ENCODE results near the gene BPIFB3. TPM values are rescaled to one million over a fixed set of nuclear protein-coding genes. Genes with fewer than 3 reads are reported as not detected.

BPIFB3 gene
- total and polyA plus RNA-seq, 2 of the 13 experiments (the other 11 are each of a cell fraction or from before 2014, with no cell fraction given): 0.09 TPM; not detected in 1

DNA sequence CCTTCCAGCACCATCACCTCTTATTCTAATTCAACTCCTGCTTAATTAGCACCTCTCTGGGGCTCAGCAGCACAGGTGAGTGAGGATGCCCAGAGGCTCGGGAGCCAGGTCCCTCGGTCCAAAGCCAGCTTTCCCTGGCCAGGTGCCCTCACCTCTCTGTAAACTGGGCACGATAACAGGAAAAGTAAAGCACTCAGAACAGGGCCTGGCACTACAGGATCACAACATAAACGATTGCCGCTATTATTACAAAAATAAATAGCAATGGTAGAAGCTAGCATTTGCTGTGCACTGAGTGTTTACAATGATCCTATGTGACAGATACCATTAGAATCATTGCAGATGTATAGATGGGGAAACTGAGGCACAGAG is 43.6 kb upstream of the BPIFB3 start (continued):
- TF ChIP-seq, protein P1, sequence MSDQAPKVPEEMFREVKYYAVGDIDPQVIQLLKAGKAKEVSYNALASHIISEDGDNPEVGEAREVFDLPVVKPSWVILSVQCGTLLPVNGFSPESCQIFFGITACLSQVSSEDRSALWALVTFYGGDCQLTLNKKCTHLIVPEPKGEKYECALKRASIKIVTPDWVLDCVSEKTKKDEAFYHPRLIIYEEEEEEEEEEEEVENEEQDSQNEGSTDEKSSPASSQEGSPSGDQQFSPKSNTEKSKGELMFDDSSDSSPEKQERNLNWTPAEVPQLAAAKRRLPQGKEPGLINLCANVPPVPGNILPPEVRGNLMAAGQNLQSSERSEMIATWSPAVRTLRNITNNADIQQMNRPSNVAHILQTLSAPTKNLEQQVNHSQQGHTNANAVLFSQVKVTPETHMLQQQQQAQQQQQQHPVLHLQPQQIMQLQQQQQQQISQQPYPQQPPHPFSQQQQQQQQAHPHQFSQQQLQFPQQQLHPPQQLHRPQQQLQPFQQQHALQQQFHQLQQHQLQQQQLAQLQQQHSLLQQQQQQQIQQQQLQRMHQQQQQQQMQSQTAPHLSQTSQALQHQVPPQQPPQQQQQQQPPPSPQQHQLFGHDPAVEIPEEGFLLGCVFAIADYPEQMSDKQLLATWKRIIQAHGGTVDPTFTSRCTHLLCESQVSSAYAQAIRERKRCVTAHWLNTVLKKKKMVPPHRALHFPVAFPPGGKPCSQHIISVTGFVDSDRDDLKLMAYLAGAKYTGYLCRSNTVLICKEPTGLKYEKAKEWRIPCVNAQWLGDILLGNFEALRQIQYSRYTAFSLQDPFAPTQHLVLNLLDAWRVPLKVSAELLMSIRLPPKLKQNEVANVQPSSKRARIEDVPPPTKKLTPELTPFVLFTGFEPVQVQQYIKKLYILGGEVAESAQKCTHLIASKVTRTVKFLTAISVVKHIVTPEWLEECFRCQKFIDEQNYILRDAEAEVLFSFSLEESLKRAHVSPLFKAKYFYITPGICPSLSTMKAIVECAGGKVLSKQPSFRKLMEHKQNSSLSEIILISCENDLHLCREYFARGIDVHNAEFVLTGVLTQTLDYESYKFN (CRISPR knock-in tag; conservative IDR thresholded peaks at IDR 0.05): no peak
- no peak for TF ChIP-seq ZNF776 (CRISPR knock-in tag; IDR thresholded peaks at IDR 0.05)
- peak; percentile 8; the same call in 1 of the 2 replicates for TF ChIP-seq ZNF33B (CRISPR knock-in tag; IDR thresholded peaks at IDR 0.05)
- TF ChIP-seq ZFP37 (CRISPR knock-in tag; IDR thresholded peaks at IDR 0.05; ENCODE audit: borderline replicate concordance): no peak; the same call in 1 of the 2 replicates
- TF ChIP-seq, protein P2, sequence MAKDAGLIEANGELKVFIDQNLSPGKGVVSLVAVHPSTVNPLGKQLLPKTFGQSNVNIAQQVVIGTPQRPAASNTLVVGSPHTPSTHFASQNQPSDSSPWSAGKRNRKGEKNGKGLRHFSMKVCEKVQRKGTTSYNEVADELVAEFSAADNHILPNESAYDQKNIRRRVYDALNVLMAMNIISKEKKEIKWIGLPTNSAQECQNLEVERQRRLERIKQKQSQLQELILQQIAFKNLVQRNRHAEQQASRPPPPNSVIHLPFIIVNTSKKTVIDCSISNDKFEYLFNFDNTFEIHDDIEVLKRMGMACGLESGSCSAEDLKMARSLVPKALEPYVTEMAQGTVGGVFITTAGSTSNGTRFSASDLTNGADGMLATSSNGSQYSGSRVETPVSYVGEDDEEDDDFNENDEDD (CRISPR knock-in tag; IDR thresholded peaks at IDR 0.05; ENCODE audit: borderline replicate concordance): no peak; the same call in 1 of the 2 replicates
- no peak for TF ChIP-seq ZNF572 (CRISPR knock-in tag; IDR thresholded peaks at IDR 0.05)
- no peak for TF ChIP-seq ZNF513 (CRISPR knock-in tag; conservative IDR thresholded peaks at IDR 0.05)
